Glutamatergic neuron (in vitro differentiated cells): Measurements from ENCODE around the gene NLRP6. TPM values are rescaled to one million over a fixed set of nuclear protein-coding genes. Genes with fewer than 3 reads are reported as not detected.
A peak's percentile ranks its signal among the peaks of the same experiment; 100 is the strongest.

Experiments used
- DNase-seq: peaks from one replicate; pipeline ENCODE4 v3.0.0; 2022
- H3K27ac Mint-ChIP-seq: one replicate; pipeline ENCODE4 v1.8.0; 2020; ENCODE audit warnings: mild to moderate bottlenecking, mixed read lengths, inconsistent platforms; ENCODE audit not compliant: unreplicated experiment
- H3K27me3 Mint-ChIP-seq: one replicate; pipeline ENCODE4 v1.8.0; 2020; ENCODE audit warnings: mild to moderate bottlenecking, moderate library complexity, mixed read lengths, inconsistent platforms; ENCODE audit not compliant: unreplicated experiment
- H3K36me3 Mint-ChIP-seq: one replicate; pipeline ENCODE4 v1.8.0; 2020; ENCODE audit warnings: mild to moderate bottlenecking, mixed read lengths, inconsistent platforms; ENCODE audit not compliant: unreplicated experiment
- H3K4me1 Mint-ChIP-seq: one replicate; pipeline ENCODE4 v1.8.0; 2020; ENCODE audit warnings: mild to moderate bottlenecking, low read depth, mixed read lengths, inconsistent platforms; ENCODE audit not compliant: unreplicated experiment
- H3K4me3 Mint-ChIP-seq: one replicate; pipeline ENCODE4 v1.8.0; 2020; ENCODE audit warnings: mild to moderate bottlenecking, mixed read lengths, inconsistent platforms; ENCODE audit not compliant: unreplicated experiment
- H3K9me3 Mint-ChIP-seq: one replicate; pipeline ENCODE4 v1.8.0; 2020; ENCODE audit warnings: mild to moderate bottlenecking, moderate library complexity, mixed read lengths, inconsistent platforms; ENCODE audit not compliant: unreplicated experiment
- CTCF ChIP-seq: fragments of 200-600 bp; sonication (generic); IDR thresholded peaks from one replicate; pipeline ENCODE4 v1.5.0; 2021; ENCODE audit not compliant: partially characterized antibody, unreplicated experiment
- total RNA-seq: library from RNA; stranded (reverse); fragmentation: NEBNext Ultra II Directional; extraction: Animal tissue kit (Norgen Biotek cat#: 25700); gene quantifications from one replicate; pipeline ENCODE4 v1.2.1, GENCODE V29; 2021; ENCODE audit not compliant: unreplicated experiment

The NLRP6 gene
- total RNA-seq, 1 donor from 2014 or later: not detected

GRCh38 chr11:289712-290620 is 11.8 kb downstream of the NLRP6 start:
- no peaks in the 10 kb centered on the region for H3K4me1 Mint-ChIP-seq
- H3K36me3 Mint-ChIP-seq: no peaks in the 10 kb centered on the region
- peaks cover 11% of the 10 kb centered on the region for H3K27me3 Mint-ChIP-seq
- no peak overlapping the region for H3K27ac Mint-ChIP-seq
- no peak for TF ChIP-seq CTCF
- no peak overlapping the region for H3K4me3 Mint-ChIP-seq
- peaks cover 7% of the 10 kb centered on the region for H3K9me3 Mint-ChIP-seq
- DNase-seq: no peak

GRCh38 chr11:290621-291231 is 12.5 kb downstream of the NLRP6 start:
- Mint-ChIP-seq H3K36me3 (no peaks in the 10 kb centered on the region), H3K4me3 (no peak overlapping the region), H3K27ac (no peak overlapping the region), H3K4me1 (no peaks in the 10 kb centered on the region), H3K9me3 (peaks cover 5% of the 10 kb centered on the region), H3K27me3 (peaks cover 11% of the 10 kb centered on the region)
- TF ChIP-seq CTCF: no peak
- no peak for DNase-seq

GRCh38 chr11:291281-292210 is 13.3 kb downstream of the NLRP6 start:
- H3K36me3 Mint-ChIP-seq: no peaks in the 10 kb centered on the region
- peak; percentile 18 for DNase-seq
- H3K27ac Mint-ChIP-seq: no peak overlapping the region

More at GRCh38 chr11:291281-292210, 13.3 kb downstream of the NLRP6 start:
- H3K27me3 Mint-ChIP-seq: peaks cover 11% of the 10 kb centered on the region
- no peak overlapping the region for H3K4me3 Mint-ChIP-seq
- H3K9me3 Mint-ChIP-seq: peaks cover 2% of the 10 kb centered on the region
- no peak for TF ChIP-seq CTCF
- H3K4me1 Mint-ChIP-seq: no peaks in the 10 kb centered on the region
